Endodermal cell (in vitro differentiated cells): Measurements from ENCODE around the gene CHMP5. TPM values are rescaled to one million over a fixed set of nuclear protein-coding genes. Genes with fewer than 3 reads are reported as not detected.

ENCODE experiments used
- DNase-seq: peaks from one replicate; pipeline ENCODE4 v3.0.0-alpha.2; 2017
- H3K27ac ChIP-seq: 2 replicates; pipeline ENCODE4 v1.5.1; 2013; ENCODE audit warnings: mild to moderate bottlenecking, low read depth, low read length, moderate library complexity
- H3K27me3 ChIP-seq: 2 replicates; pipeline ENCODE4 v1.6.1; 2013; ENCODE audit warnings: mild to moderate bottlenecking, low read length, moderate library complexity; ENCODE audit not compliant: insufficient read depth, control insufficient read depth, poor library complexity, severe bottlenecking
- H3K36me3 ChIP-seq: 2 replicates; pipeline ENCODE4 v1.7.0; 2013; ENCODE audit warnings: mild to moderate bottlenecking, low read length, moderate library complexity; ENCODE audit not compliant: control insufficient read depth, insufficient read depth
- H3K4me1 ChIP-seq: one replicate; pipeline ENCODE4 v1.7.0; 2013; ENCODE audit warnings: low read length; ENCODE audit not compliant: control insufficient read depth, insufficient read depth
- H3K4me3 ChIP-seq: 2 replicates; pipeline ENCODE4 v1.5.1; 2013; ENCODE audit warnings: mild to moderate bottlenecking, low read length, moderate library complexity
- H3K9ac ChIP-seq: 2 replicates; pipeline ENCODE4 v1.6.1; 2013; ENCODE audit warnings: mild to moderate bottlenecking, low read length, moderate library complexity; ENCODE audit not compliant: poor library complexity, severe bottlenecking; ENCODE audit errors: extremely low read depth
- H3K9me3 ChIP-seq: 2 replicates; pipeline ENCODE4 v1.6.1; 2013; ENCODE audit warnings: mild to moderate bottlenecking, low read length, moderate library complexity; ENCODE audit not compliant: control insufficient read depth
- H3K27ac Mint-ChIP-seq: 2 replicates; pipeline ENCODE4 v1.8.0; 2020; ENCODE audit warnings: mixed read lengths
- H3K27me3 Mint-ChIP-seq: 2 replicates; pipeline ENCODE4 v1.8.0; 2021; ENCODE audit warnings: mild to moderate bottlenecking, mixed read lengths; ENCODE audit not compliant: insufficient read depth
- H3K36me3 Mint-ChIP-seq: 2 replicates; pipeline ENCODE4 v1.8.0; 2020; ENCODE audit warnings: low read depth, mixed read lengths
- H3K4me1 Mint-ChIP-seq: 2 replicates; pipeline ENCODE4 v1.8.0; 2020; ENCODE audit warnings: mixed read lengths
- H3K4me3 Mint-ChIP-seq: 2 replicates; pipeline ENCODE4 v1.8.0; 2020; ENCODE audit warnings: mild to moderate bottlenecking, moderate library complexity, mixed read lengths
- H3K9me3 Mint-ChIP-seq: 2 replicates; pipeline ENCODE4 v1.8.0; 2020; ENCODE audit warnings: mild to moderate bottlenecking, mixed read lengths
- WGBS, 2 experiments: methylation state at CpG; one replicate each; pipeline versions ENCODE4 v1.1.5 to v1.1.7; 2013; ENCODE audit warnings: missing lambda C conversion rate in 2 of 2, mixed read lengths in 1 of 2; ENCODE audit not compliant: insufficient coverage in 1 of 2, insufficient read length in 1 of 2; 5-methylcytosine and 5-hydroxymethylcytosine counted together
- total RNA-seq, 2 donors: library from RNA; stranded (reverse); fragmentation: NEBNext Ultra II Directional in 1 of 2; extraction: Animal tissue kit (Norgen Biotek cat#: 25700) in 1 of 2; gene quantifications; 2 replicates in 1 of 2; 3 replicates in 1 of 2; pipeline ENCODE4 v1.2.1, GENCODE V29; 2021
- TF ChIP-seq, protein P1 (sequence below): fragments of 200-600 bp; sonication (generic); conservative IDR thresholded peaks from 2 replicates; pipeline ENCODE4 v1.5.0; 2021; ENCODE audit warnings: antibody characterized with exemption, mild to moderate bottlenecking

The CHMP5 gene
- total RNA-seq, 2 donors from 2014 or later, result 62.9 to 80.2 TPM

DNA sequence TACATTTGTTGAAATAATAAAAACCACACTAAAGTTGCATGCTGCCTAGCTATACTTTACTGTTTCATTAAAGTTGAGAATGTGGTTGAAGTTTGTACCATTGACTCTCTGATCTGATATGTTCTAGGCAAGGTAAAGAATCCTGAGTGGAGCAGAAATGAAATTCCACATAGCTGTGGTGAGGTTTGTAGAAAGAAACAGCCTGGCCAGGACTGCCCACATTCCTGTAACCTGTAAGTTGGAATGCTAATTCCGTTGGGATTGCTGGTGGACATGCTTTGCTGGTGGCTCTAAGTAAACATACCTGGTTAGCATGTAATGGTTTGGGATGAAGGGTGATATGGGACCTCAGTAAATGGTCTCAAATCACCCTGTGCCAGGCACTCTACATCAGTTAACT, 42.2 kb downstream of the CHMP5 start:
- H3K9ac ChIP-seq, result no peak overlapping the region
- Mint-ChIP-seq H3K27ac (no peak overlapping the region), H3K4me3 (no peak overlapping the region), H3K4me1 (no peaks in the 10 kb centered on the region), H3K9me3 (no peaks in the 10 kb centered on the region), H3K27me3 (no peaks in the 10 kb centered on the region), H3K36me3 (peaks cover 44% of the 10 kb centered on the region)
- no peak for DNase-seq
- no peaks in the 10 kb centered on the region for H3K27me3 ChIP-seq
- H3K4me3 ChIP-seq, result no peak overlapping the region
- peaks cover 94% of the 10 kb centered on the region for H3K36me3 ChIP-seq
- 81 to 100% methylated on average over 1 of the region's 1 CpG for WGBS, 2 experiments
- no peaks in the 10 kb centered on the region for H3K4me1 ChIP-seq
- H3K9me3 ChIP-seq, result no peaks in the 10 kb centered on the region
- TF ChIP-seq, protein P1, sequence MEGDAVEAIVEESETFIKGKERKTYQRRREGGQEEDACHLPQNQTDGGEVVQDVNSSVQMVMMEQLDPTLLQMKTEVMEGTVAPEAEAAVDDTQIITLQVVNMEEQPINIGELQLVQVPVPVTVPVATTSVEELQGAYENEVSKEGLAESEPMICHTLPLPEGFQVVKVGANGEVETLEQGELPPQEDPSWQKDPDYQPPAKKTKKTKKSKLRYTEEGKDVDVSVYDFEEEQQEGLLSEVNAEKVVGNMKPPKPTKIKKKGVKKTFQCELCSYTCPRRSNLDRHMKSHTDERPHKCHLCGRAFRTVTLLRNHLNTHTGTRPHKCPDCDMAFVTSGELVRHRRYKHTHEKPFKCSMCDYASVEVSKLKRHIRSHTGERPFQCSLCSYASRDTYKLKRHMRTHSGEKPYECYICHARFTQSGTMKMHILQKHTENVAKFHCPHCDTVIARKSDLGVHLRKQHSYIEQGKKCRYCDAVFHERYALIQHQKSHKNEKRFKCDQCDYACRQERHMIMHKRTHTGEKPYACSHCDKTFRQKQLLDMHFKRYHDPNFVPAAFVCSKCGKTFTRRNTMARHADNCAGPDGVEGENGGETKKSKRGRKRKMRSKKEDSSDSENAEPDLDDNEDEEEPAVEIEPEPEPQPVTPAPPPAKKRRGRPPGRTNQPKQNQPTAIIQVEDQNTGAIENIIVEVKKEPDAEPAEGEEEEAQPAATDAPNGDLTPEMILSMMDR, result no peak
- no peak overlapping the region for H3K27ac ChIP-seq

DNA sequence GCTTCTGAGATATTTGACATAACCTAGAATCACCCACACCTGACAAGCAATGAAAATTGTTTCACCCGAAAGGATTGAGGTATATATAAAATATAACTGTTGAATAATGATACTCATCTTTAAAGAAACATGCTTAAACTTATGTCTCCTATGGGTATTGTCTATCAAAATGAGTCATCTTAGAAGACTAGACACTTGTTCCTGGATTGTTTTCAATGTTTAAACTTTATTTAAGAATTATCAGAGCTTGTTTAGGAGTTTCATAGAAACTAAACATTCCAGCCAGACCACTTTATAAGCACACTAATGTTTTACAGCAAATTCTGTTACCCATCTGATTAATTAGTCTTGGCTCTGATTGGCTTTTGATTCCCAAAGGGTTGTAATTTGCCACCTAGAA, 45.1 kb downstream of the CHMP5 start:
- TF ChIP-seq, protein P1, result no peak
- DNase-seq, result no peak
- Mint-ChIP-seq H3K27ac (no peak overlapping the region), H3K9me3 (no peaks in the 10 kb centered on the region), H3K27me3 (no peaks in the 10 kb centered on the region), H3K4me3 (no peak overlapping the region), H3K36me3 (peaks cover 57% of the 10 kb centered on the region), H3K4me1 (no peaks in the 10 kb centered on the region)
- Histone ChIP-seq H3K9ac (no peak overlapping the region), H3K4me1 (no peaks in the 10 kb centered on the region), H3K4me3 (no peak overlapping the region), H3K9me3 (no peaks in the 10 kb centered on the region), H3K27me3 (no peaks in the 10 kb centered on the region), H3K36me3 (peaks cover 94% of the 10 kb centered on the region), H3K27ac (no peak overlapping the region)
- no CpG with 5 or more reads among the region's 1 CpG for WGBS, 2 experiments

- Mint-ChIP-seq H3K9me3 (no peaks in the 10 kb centered on the region), H3K4me3 (no peak overlapping the region), H3K27me3 (no peaks in the 10 kb centered on the region), H3K27ac (no peak overlapping the region), H3K4me1 (no peaks in the 10 kb centered on the region), H3K36me3 (peaks cover 63% of the 10 kb centered on the region)
- Histone ChIP-seq H3K9me3 (no peaks in the 10 kb centered on the region), H3K4me3 (no peak overlapping the region), H3K27ac (no peak overlapping the region), H3K4me1 (no peaks in the 10 kb centered on the region), H3K36me3 (peaks cover 93% of the 10 kb centered on the region), H3K27me3 (no peaks in the 10 kb centered on the region), H3K9ac (no peak overlapping the region)
- TF ChIP-seq, protein P1, result no peak
- no peak for DNase-seq
- WGBS, 2 experiments, result 93% methylated on average over 1 of the region's 2 CpGs; no CpG with 5 or more reads in 1 of the 2 experiments
Observed at GRCh38 chr9:33310748-33311147, 45.9 kb downstream of the CHMP5 start.
